WTC11 (cell line): ENCODE results near the gene MARVELD2.
"Not testable (repeated sequence)": the region's sequence is repeated elsewhere in the genome, so short reads cannot be mapped to it uniquely, and the experiment has no call there.

Source experiments
- ATF3 ChIP-seq: sonication (generic); formaldehyde crosslinking; conservative IDR thresholded peaks from 2 replicates; pipeline ENCODE4 v1.8.1; 2022; ENCODE audit warnings: mild to moderate bottlenecking, missing genetic modification reagents
- ATF6 ChIP-seq: sonication (generic); formaldehyde crosslinking; IDR thresholded peaks from 2 replicates; pipeline ENCODE4 v1.8.1; 2023; ENCODE audit warnings: mild to moderate bottlenecking, missing genetic modification reagents
- CREB1 ChIP-seq: sonication (generic); formaldehyde crosslinking; IDR thresholded peaks from 2 replicates; pipeline ENCODE4 v1.8.0; 2023; ENCODE audit warnings: mild to moderate bottlenecking, missing genetic modification reagents
- CTCF ChIP-seq: fragments of 200-600 bp; IDR thresholded peaks from 2 replicates; pipeline ENCODE4 v1.8.0; 2022; ENCODE audit warnings: antibody characterized with exemption
- E2F1 ChIP-seq: sonication (generic); formaldehyde crosslinking; IDR thresholded peaks from 2 replicates; pipeline ENCODE4 v1.8.0; 2022; ENCODE audit warnings: mild to moderate bottlenecking, missing genetic modification reagents
- E2F5 ChIP-seq: sonication (generic); formaldehyde crosslinking; IDR thresholded peaks from 2 replicates; pipeline ENCODE4 v1.8.1; 2022; ENCODE audit warnings: mild to moderate bottlenecking, moderate library complexity, missing genetic modification reagents

- TF ChIP-seq CTCF; E2F1; E2F5 (CRISPR knock-in tag); ATF3 (CRISPR knock-in tag); ATF6 (CRISPR knock-in tag); CREB1 (CRISPR knock-in tag): not testable (repeated sequence)
These were observed 38.6 kb downstream of the MARVELD2 start for GRCh38 chr5:69453487-69453886.
